ENCODE data around the gene CFAP61. TPM values are rescaled to one million over a fixed set of nuclear protein-coding genes. Genes with fewer than 3 reads are reported as not detected.

Gene CFAP61
- total and polyA plus RNA-seq, 2 experiments from 2014 or later: 0.21 TPM; not detected in 1

GRCh38 chr20:20395087-20395486, 342.8 kb downstream of the CFAP61 start (continued):
- TF ChIP-seq ZNF462 (CRISPR knock-in tag; IDR thresholded peaks at IDR 0.05): no peak

DNA sequence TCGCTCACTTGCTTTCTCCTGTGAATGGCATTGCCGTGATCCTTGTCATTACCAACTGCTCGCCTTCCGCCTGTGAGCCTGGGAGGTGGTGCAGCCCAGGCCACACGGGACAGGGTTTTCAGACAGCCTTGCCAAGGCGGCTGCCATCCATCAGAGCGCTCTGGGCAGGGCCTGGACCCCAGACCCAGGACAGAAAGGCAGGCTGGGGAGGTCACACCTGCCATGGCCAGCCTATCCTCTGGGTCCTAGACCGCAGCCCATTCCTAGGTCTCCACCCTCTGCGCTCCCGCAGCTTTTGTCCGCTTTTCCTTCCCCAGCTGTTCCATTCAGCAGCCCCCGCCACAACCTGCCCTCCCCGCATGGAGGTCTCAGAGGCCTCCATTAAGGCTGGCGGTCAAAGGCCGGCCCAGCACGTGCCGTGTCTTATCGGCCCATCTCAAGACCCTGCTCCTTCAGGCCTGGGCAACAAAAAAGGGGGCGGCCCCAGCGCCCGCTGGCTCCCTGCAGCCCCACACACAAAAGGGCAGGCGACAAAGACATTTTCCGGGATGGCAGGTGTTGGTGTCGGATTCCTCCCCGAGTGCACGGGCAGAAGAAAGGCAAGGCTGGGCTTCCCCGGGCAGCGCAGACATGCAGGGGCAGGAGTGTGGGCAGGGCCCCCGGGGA, 343.7 kb downstream of the CFAP61 start:
- Histone ChIP-seq H3K4me2 (no peak overlapping the region), H3F3A (replicated peaks; ENCODE audit: low read depth) (no peaks in the 10 kb centered on the region), H3K79me2 (replicated peaks; ENCODE audit: insufficient read depth) (no peaks in the 10 kb centered on the region), H3K9me2 (ENCODE audit: insufficient read depth) (no peaks in the 10 kb centered on the region), H3K27ac (ENCODE audit: low read depth) (no peak overlapping the region), H2AFZ (no peak overlapping the region), H3K4me1 (ENCODE audit: insufficient read depth) (no peaks in the 10 kb centered on the region), H3K27me3 (ENCODE audit: insufficient read depth) (no peaks in the 10 kb centered on the region), H3K4me3 (no peak overlapping the region), H4K20me1 (replicated peaks; ENCODE audit: insufficient read depth) (no peaks in the 10 kb centered on the region), H3K36me3 (ENCODE audit: insufficient read depth) (no peaks in the 10 kb centered on the region)
- DNase-seq (ENCODE audit: low spot score) (peak; percentile 29), ATAC-seq (peak; percentile 79)
- Mint-ChIP-seq H3K27ac (no peak overlapping the region), H3K9me3 (no peaks in the 10 kb centered on the region), H3K4me1 (peaks cover 23% of the 10 kb centered on the region), H3K36me3 (ENCODE audit: low read depth) (no peaks in the 10 kb centered on the region; the same call in 2 of the 3 replicates), H3K4me3 (no peak overlapping the region), H3K27me3 (ENCODE audit: insufficient read depth, low read depth, poor library complexity) (peaks cover 9% of the 10 kb centered on the region)
- TF ChIP-seq EZH2phosphoT487 (IDR thresholded peaks at IDR 0.05; ENCODE audit: unreplicated experiment): no peak
- TF ChIP-seq, protein P1, sequence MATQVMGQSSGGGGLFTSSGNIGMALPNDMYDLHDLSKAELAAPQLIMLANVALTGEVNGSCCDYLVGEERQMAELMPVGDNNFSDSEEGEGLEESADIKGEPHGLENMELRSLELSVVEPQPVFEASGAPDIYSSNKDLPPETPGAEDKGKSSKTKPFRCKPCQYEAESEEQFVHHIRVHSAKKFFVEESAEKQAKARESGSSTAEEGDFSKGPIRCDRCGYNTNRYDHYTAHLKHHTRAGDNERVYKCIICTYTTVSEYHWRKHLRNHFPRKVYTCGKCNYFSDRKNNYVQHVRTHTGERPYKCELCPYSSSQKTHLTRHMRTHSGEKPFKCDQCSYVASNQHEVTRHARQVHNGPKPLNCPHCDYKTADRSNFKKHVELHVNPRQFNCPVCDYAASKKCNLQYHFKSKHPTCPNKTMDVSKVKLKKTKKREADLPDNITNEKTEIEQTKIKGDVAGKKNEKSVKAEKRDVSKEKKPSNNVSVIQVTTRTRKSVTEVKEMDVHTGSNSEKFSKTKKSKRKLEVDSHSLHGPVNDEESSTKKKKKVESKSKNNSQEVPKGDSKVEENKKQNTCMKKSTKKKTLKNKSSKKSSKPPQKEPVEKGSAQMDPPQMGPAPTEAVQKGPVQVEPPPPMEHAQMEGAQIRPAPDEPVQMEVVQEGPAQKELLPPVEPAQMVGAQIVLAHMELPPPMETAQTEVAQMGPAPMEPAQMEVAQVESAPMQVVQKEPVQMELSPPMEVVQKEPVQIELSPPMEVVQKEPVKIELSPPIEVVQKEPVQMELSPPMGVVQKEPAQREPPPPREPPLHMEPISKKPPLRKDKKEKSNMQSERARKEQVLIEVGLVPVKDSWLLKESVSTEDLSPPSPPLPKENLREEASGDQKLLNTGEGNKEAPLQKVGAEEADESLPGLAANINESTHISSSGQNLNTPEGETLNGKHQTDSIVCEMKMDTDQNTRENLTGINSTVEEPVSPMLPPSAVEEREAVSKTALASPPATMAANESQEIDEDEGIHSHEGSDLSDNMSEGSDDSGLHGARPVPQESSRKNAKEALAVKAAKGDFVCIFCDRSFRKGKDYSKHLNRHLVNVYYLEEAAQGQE (IDR thresholded peaks at IDR 0.05; ENCODE audit: unreplicated experiment): no peak
- TF ChIP-seq, protein P2, sequence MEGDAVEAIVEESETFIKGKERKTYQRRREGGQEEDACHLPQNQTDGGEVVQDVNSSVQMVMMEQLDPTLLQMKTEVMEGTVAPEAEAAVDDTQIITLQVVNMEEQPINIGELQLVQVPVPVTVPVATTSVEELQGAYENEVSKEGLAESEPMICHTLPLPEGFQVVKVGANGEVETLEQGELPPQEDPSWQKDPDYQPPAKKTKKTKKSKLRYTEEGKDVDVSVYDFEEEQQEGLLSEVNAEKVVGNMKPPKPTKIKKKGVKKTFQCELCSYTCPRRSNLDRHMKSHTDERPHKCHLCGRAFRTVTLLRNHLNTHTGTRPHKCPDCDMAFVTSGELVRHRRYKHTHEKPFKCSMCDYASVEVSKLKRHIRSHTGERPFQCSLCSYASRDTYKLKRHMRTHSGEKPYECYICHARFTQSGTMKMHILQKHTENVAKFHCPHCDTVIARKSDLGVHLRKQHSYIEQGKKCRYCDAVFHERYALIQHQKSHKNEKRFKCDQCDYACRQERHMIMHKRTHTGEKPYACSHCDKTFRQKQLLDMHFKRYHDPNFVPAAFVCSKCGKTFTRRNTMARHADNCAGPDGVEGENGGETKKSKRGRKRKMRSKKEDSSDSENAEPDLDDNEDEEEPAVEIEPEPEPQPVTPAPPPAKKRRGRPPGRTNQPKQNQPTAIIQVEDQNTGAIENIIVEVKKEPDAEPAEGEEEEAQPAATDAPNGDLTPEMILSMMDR (conservative IDR thresholded peaks at IDR 0.05; ENCODE audit: low read depth in 2 of 2): no peak
- TF ChIP-seq ZNF331 (CRISPR knock-in tag; IDR thresholded peaks at IDR 0.05; ENCODE audit: low read depth): no peak
- no peak for TF ChIP-seq JUNB (IDR thresholded peaks at IDR 0.05; ENCODE audit: unreplicated experiment)
- TF ChIP-seq POLR2AphosphoS5 (IDR thresholded peaks at IDR 0.05; ENCODE audit: low read depth): no peak
- no peak for TF ChIP-seq ETS1 (IDR thresholded peaks at IDR 0.05)
- TF ChIP-seq STAT1 (IDR thresholded peaks at IDR 0.05; ENCODE audit: unreplicated experiment): no peak
- no peak for TF ChIP-seq NANOG (IDR thresholded peaks at IDR 0.05; ENCODE audit: borderline replicate concordance)

Measured in GM23338 (cell line).